NCI-H2081 treated with DMSO at 0.1 percent for 48 hours (cell line): ENCODE data around the gene MAP7D2.
A peak's percentile ranks its signal among the peaks of the same experiment; 100 is the strongest.

Experiments
- DNase-seq: peaks from one replicate; lab custom pipeline; 2025; lab: John Stamatoyannopoulos, UW

Gene MAP7D2

GRCh38 chrX:20112022-20112774 lies 4.5 kb downstream of the MAP7D2 start:
- DNase-seq: no peak

DNA sequence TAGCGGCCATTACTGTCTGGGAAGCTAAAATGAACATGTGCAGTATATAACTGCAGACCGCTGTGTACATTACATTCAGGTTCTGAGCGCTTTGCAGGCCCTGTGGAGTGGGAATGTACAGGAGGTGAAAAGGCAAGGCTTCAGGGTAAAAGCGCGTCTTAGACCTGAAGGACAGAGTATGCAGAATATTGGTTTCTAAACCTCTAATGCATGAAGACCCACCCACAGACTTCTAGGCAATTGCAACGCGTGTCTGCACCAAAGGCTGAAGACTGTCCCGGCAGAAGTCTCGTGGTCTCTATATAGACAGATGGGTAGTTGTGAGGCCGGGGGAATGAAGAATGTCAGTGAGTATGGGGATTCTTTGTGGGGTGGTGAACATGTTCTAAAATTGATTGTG lies 5.4 kb downstream of the MAP7D2 start:
- no peak for DNase-seq

DNA sequence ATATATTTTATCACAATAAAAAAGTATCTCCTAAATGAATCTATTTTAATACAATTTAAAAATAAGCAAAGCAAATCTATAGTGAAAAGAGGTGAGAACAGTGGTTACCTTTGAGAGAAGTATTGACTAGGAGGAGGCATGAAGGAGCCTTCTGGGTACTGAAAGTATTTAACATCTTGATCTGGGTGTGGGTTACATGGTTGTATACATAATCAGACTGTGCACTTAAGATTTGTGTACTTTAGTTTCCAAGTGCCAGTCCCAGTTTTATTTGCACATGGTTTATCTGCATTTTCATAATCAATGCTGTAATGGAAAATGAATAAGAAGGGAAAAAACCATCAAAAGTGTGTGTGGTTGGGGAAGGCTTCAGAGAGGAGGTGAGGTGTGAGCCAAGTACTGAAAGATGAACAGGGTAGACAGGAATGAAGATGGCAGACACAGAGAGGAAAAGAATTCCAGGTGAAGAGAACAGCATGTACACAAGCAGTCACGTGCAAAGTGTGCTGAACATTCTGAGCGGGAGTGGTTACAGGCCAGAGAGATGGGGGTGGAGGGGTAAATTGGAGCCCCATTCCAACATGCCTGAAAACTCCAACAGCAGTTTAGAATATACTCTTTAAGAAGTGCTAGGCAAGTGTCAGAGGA lies 14.6 kb downstream of the MAP7D2 start:
- DNase-seq: no peak

DNA sequence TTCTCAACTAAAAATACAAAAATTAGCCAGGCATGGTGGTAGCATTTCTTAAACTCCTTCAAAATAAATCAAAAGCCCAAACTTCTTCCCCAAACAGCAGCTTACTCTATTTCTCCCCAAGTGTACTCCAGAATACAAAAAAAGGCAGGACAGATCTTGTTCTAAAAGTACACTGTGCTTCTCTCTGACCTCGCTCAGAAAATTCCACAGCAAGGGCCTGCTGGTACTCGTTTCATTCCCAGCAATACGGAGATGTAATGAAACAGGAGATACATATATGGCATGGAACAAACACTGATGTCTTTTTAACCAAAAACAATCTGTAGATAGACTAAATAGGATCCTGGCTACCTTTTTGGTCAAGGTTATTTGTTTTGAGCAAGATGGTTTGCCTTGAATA lies 25.2 kb downstream of the MAP7D2 start:
- DNase-seq: no peak

DNA sequence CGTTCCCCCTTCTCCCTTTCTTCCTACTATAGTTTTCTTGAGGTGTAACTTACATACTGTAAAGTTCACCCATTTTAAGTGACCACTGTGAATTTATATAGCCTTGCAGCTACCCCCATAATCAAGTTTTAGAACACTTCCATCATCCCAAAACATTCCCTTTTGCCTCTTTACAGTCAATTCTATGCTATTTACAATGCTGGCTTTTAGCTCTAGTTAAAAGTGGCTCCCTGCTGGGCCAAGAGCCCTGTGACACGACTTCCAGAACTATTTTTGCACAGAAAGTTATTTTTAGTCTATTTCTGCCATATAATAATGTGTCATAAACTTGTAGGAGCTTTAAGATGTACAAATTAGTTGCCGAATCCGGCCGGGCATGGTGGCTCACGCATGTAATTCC lies 26.9 kb downstream of the MAP7D2 start:
- DNase-seq: no peak

DNA sequence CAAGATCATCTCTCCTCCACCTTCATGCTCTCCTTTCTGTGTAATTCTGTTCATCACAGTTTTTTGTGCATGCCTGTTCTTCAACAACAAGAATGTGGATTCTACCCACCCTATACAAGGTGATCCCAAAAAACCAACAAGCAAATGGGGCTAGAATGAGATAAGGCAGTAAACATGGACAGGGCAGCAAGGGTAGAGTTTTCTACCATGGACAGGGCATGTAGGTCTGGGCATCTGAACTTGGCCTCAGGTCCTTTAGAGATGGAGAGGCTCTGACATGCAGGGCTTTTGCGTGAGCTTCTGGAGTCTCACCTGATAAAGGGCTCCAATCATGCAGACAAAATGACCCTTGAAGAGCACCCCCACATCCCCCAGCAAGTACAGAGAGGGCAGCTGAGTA lies 36.4 kb downstream of the MAP7D2 start:
- DNase-seq: no peak

- no peak for DNase-seq
Measured at GRCh38 chrX:20071511-20072079, 45.1 kb downstream of the MAP7D2 start.

DNA sequence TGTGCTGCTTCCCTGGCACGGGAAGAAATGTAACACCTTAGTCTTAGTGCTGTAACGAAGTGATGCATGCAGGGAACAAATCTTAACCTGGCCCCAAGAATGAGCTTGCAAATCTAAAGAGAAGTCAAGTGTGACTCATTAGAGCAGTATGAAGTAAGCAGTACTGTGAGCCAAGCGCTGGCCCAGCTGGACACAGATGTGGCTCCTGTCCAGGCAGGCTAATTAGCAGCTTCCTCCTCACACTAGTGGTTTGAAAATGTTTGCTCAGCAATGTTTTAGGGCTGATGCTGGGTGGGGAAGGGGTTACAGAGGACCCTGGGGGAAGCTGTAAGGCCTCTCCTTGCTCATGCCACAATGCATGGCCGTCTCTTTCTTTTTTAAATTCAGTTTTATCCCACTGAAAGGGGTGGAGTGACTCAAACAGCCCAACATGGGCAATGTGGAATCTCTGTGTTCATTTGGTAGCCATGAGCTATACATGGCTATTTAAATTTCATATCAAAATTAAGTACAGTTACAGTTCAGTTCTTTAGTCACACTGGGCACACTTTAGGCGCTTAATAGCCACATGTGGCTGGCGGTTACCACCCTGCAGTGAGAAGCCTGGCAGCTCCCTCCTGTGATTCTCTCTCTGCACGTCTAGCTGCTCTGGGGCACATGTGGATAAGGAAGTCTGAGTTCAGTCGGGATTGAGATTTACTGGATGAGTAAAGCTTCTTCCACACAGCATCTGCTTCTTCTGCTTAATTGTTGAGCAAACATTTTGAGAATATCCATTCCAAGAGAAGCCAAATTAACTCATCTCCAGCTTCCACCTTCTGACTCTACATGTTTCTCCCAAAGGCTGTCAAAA lies 48.8 kb downstream of the MAP7D2 start:
- peak; percentile 58 for DNase-seq

DNA sequence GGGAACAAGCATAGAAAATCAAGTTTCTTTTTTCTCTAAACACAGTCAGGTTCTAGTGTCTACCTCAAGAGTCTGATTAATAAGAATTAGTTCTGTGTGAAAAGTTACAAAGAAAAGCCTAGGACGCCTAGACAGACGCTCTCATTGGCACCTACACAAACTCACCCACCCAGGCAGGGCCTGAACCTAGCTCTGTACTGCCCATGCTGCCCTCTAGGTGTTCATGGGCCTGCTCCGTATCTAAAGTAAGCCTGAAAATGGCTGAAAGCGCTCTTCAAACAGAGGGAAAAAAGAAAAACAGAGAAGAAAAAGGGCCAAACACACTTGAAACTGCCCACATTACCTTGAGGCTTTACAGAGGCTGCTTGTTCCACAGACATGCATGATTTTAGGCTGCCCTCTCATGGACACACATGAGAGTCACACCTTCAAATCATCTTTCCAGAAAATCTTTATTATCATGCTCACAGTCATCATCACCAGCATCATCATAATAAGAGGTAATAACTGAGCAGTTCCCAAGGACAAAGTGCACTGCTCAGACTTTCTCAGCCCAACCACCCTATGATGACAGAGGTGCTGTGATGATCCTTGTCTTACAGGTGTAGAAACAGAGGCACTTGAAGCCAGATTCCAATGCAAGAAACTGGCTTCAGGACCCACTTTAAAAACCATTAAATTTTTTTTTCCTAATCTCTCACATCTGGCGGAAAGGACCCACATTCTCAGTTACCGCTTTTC lies 49.6 kb downstream of the MAP7D2 start:
- peak; percentile 14 for DNase-seq

DNA sequence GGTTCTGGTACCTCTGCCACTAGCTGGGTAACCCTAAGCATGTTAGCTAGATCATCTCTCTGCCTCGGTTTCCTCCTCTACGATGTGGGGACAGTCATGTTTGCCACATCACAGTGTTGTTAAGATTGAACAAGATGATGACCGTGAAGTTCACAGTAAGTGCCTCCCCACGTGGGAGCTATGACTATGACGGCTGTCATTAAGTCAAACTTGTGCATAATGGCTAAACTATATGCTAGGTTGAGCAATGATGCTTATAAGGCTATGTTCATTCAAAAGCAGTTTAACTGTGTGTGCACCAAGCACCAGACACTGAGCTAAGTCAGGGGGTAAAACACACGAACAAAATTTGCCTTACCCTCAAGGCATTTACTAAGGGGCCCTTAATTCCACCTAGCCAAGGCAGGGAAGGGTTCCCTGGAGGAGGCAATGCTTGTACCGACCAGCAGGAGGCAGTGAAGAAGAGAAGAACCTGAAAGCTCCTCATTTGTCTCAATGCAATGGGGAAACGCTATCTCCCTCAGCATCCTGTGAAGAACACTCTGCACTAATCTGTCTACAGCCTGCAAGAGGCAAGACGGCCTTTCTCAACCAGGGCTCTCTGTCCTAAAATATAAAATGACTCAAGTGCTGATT lies 52.9 kb downstream of the MAP7D2 start:
- no peak for DNase-seq

- DNase-seq: no peak
Measured at GRCh38 chrX:20063153-20063552, 53.6 kb downstream of the MAP7D2 start.

GRCh38 chrX:20061855-20062254 lies 54.9 kb downstream of the MAP7D2 start:
- DNase-seq: no peak

DNA sequence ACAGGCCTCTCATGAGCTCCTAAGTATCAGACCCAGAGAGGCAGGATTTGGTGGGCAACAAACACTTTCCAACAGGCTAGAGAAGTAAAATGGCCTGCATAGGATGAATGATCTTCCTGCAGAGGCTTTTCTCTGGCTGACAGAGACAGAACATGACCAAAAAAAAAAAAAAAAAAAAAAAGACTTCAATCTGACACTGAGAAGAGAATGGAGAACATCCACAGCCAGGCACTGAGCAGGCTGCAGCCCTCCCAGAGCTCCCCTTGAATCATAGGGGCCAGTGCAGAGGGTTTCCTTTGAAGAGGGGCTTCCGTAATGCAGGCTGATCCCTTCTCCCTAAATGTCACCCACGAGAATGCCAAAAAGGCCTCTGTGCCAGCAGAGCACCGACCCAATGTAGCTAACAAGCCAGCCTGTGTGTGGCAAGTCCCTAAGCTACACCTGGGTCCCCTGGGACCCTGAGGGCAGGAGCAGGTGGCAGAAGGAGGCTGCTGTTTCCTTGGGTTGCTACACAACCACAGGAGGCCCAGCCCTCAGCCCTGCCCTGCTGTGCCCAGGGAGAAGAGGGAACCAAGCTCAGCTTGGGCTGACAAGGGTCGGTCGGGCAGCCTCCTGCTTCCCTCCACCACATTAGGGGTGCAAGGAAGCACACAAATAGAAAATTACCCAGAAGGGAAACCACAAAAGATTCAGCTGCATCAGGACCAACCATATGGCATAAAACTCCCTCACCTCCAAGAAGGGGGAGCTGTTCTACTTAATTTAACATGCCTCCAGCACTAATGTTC lies 55.6 kb downstream of the MAP7D2 start:
- no peak for DNase-seq

DNA sequence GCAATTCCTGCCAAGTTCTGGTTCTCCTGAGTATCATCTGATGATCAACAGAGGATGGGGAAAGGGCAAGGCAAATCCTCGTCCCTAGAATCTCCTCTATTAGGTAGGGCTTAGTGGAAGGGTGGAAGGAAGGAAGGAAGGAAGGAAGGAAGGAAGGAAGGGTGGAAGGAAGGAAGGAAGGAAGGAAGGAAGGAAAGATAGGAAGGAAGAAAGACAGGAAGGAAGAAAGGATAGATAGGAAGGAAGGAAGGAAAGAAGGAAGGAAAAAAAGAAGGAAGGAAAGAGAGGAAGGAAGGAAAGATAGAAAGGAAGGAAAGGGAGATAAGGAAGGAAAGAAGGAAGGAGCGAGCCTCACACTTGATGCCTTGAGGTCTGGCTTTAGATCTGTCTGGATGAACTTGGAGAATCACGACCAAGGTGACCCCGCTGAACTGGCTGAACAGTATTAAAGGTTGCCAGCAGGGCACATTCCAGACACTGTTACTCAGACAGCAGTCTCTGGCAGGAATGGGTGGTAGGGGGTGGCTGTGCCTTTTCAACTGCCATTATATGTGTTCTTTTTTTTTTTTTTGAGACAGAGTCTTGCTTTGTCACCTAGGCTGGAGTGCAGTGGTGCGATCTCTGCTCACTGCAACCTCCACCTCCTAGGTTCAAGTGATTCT lies 57.1 kb downstream of the MAP7D2 start:
- DNase-seq: no peak

DNA sequence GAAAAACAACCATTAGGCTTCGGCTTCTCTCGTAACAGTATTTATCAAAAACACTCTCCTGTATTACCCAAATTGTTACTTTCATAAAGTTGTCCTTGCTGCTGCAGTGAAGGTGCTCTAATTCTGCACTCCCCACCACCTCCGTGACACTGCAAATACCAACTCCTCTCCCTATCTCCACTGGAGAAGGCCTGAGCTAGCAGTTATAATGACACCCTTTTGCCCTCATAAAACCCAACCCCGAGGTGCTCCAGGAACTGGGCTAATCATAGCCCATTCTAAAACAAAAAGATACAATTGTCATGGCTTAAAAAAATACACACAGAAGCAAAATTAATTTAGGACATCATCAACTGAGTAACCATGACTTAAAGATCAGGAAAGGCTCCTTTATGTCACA lies 59.2 kb downstream of the MAP7D2 start:
- DNase-seq: no peak

DNA sequence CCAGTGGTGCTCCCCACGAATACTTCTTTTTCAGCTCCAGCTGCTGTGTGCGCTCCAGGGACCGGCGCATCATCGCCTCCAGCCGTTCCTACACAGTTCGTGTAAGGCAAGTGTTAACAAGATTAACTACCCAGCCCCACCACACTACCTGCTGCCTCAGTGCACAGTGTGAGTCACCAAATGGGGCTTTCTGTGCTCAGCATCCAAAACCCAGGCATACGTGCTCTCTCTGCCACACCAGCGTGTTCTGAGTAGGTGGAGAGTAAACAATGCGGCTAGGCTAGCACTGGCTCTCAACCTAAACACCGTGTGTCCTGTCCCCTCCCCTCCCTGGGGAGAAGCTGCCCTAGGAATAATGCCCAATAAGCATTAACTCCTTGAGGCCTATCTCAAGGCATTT lies 60.0 kb downstream of the MAP7D2 start:
- DNase-seq: no peak

- no peak for DNase-seq
Measured at GRCh38 chrX:20053537-20053936, 63.2 kb downstream of the MAP7D2 start.

GRCh38 chrX:20046864-20047263 lies 69.8 kb downstream of the MAP7D2 start:
- no peak for DNase-seq

DNA sequence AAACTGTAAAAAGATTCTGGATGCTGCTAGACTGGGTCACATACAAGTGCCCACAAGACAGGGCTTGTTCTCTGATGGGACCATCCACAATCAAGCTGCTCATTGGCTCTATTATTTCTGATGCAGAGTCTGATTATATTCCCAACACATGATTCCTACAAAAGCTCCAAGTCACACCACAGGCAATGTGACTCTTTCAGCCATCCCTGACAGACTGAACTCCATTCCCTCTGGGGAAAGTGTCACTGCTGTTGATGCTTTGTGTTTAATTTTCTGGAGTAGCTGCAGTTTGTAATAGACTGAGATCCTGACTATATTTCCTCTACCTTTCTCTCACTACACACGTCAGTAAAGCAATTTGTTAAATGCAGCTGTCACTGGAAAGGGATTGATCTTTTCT lies 70.5 kb downstream of the MAP7D2 start:
- DNase-seq: no peak

- DNase-seq: no peak
Measured at GRCh38 chrX:20042221-20042620, 74.5 kb downstream of the MAP7D2 start.
